Endothelial cell of umbilical vein (primary cell): ENCODE results near the gene UVSSA. TPM values are rescaled to one million over a fixed set of nuclear protein-coding genes. Genes with fewer than 3 reads are reported as not detected.

ENCODE experiments used
- BruUV-seq: library from RNA; stranded (reverse); fragments of 400-500 nt; replicated peaks from 2 replicates; lab custom pipeline; 2021; lab: Mats Ljungman, UMichigan
- CTCF ChIA-PET: fragments of 300-600, 350-600 bp; sonication (Branson Sonifier 250); formaldehyde crosslinking; loops from one replicate; lab custom pipeline; 2021; ENCODE audit warnings: antibody characterized with exemption, inconsistent platforms; lab: Charles Lee
- POLR2A ChIA-PET: fragments of 300-600, 350-600 bp; sonication (Branson Sonifier 250); formaldehyde crosslinking; loops from one replicate; lab custom pipeline; 2021; ENCODE audit warnings: antibody characterized with exemption, inconsistent platforms; lab: Charles Lee
- DNase-seq: peaks from one replicate; pipeline ENCODE4 v3.0.0-alpha.2; 2011; ENCODE audit warnings: low read depth, low spot score
- FAIRE-seq: peaks from 2 replicates; lab custom pipeline; 2011; peaks lifted over from hg19 to GRCh38; lab: Jason Lieb, UNC
- H2AFZ ChIP-seq: 2 replicates; pipeline ENCODE4 v1.6.0; 2012; ENCODE audit warnings: low read depth, low read length, control low read depth, inconsistent platforms
- H3K27ac ChIP-seq: 2 replicates; pipeline ENCODE4 v1.5.1; 2011; ENCODE audit warnings: low read depth, mild to moderate bottlenecking, control low read depth, low read length, moderate library complexity; ENCODE audit not compliant: insufficient read depth
- H3K27me3 ChIP-seq, 2 experiments: 2 replicates each; pipeline versions ENCODE4 v1.6.0 to v1.6.1; 2011; ENCODE audit warnings: low read length in 2 of 2, mixed read lengths in 1 of 2; ENCODE audit not compliant: control insufficient read depth in 2 of 2, insufficient read depth in 2 of 2
- H3K36me3 ChIP-seq, 2 experiments: 2 replicates in 1 of 2; 3 replicates in 1 of 2; pipeline ENCODE4 v1.5.1; 2011; ENCODE audit warnings: low read length in 2 of 2, mild to moderate bottlenecking in 1 of 2, moderate library complexity in 1 of 2; ENCODE audit not compliant: control insufficient read depth in 2 of 2, insufficient read depth in 2 of 2; ENCODE audit errors: extremely low read depth in 1 of 2
- H3K4me1 ChIP-seq: 3 replicates; pipeline ENCODE4 v1.5.1; 2011; ENCODE audit warnings: mild to moderate bottlenecking, low read length; ENCODE audit not compliant: control insufficient read depth, insufficient read depth; ENCODE audit errors: extremely low read depth
- H3K4me2 ChIP-seq: 2 replicates; pipeline ENCODE4 v1.6.1; 2011; ENCODE audit warnings: low read length, control low read depth, mixed read lengths; ENCODE audit not compliant: insufficient read depth
- H3K4me3 ChIP-seq, 3 experiments: fragments of 200-600 bp in 1 of 3; sonication (generic), shearing (Covaris generic) in 1 of 3; replicated peaks in 1 of 3; 2 replicates each; pipeline ENCODE4 v1.5.1; 2011 to 2016; ENCODE audit warnings: control low read depth in 3 of 3, low read length in 3 of 3, mild to moderate bottlenecking in 2 of 3, inconsistent platforms in 1 of 3, low read depth in 1 of 3, moderate library complexity in 1 of 3; ENCODE audit not compliant: insufficient read depth in 1 of 3
- H3K79me2 ChIP-seq: 2 replicates; pipeline ENCODE4 v1.6.0; 2012; ENCODE audit warnings: low read length, inconsistent platforms; ENCODE audit not compliant: control insufficient read depth, insufficient read depth
- H3K9ac ChIP-seq: replicated peaks from 2 replicates; pipeline ENCODE3; 2011; ENCODE audit warnings: low read length, control low read depth; ENCODE audit not compliant: insufficient read depth; ENCODE audit errors: extremely low read depth
- H3K9me1 ChIP-seq: replicated peaks from 3 replicates; pipeline ENCODE4 v1.6.0; 2011; ENCODE audit warnings: mild to moderate bottlenecking, low read length; ENCODE audit not compliant: control insufficient read depth, insufficient read depth; ENCODE audit errors: extremely low read depth
- H3K9me3 ChIP-seq: replicated peaks from 2 replicates; pipeline ENCODE4 v1.5.1; 2012; ENCODE audit warnings: low read length, inconsistent platforms; ENCODE audit not compliant: control insufficient read depth, insufficient read depth
- H4K20me1 ChIP-seq: replicated peaks from 2 replicates; pipeline ENCODE3; 2011; ENCODE audit warnings: mild to moderate bottlenecking, low read length; ENCODE audit not compliant: control insufficient read depth, insufficient read depth; ENCODE audit errors: extremely low read depth
- CTCF ChIP-seq, 2 donors: IDR thresholded peaks; 1 replicate in 1 of 2; 2 replicates in 1 of 2; pipeline ENCODE4 v1.5.1; 2011; ENCODE audit warnings: low read length in 2 of 2, mild to moderate bottlenecking in 2 of 2, moderate library complexity in 2 of 2, control low read depth in 1 of 2, inconsistent platforms in 1 of 2, low read depth in 1 of 2; ENCODE audit not compliant: insufficient read depth in 1 of 2; ENCODE audit errors: extremely low read depth in 1 of 2
- EZH2 ChIP-seq: IDR thresholded peaks from 2 replicates; pipeline ENCODE4 v1.6.1; 2012; ENCODE audit warnings: borderline replicate concordance, low read depth, mild to moderate bottlenecking, moderate library complexity, low read length, inconsistent platforms; ENCODE audit not compliant: severe bottlenecking
- FOS ChIP-seq: IDR thresholded peaks from 2 replicates; pipeline ENCODE4 v1.6.1; 2011; ENCODE audit warnings: mild to moderate bottlenecking, low read length, moderate library complexity, borderline replicate concordance; ENCODE audit not compliant: insufficient read depth
- GATA2 ChIP-seq: IDR thresholded peaks from 2 replicates; pipeline ENCODE4 v1.7.0; 2011; ENCODE audit warnings: low read depth, mild to moderate bottlenecking, moderate library complexity, mixed read lengths, low read length; ENCODE audit not compliant: insufficient read length, insufficient read depth
- JUN ChIP-seq: IDR thresholded peaks from 2 replicates; pipeline ENCODE4 v1.6.1; 2011; ENCODE audit warnings: borderline replicate concordance, low read depth; ENCODE audit not compliant: insufficient read length, insufficient read depth
- MAX ChIP-seq: IDR thresholded peaks from 2 replicates; pipeline ENCODE4 v1.6.1; 2011; ENCODE audit not compliant: insufficient read depth, insufficient read length
- MYC ChIP-seq: IDR thresholded peaks from one replicate; pipeline ENCODE4 v1.6.1; 2011; ENCODE audit warnings: mild to moderate bottlenecking, low read depth, low read length
- POLR2A ChIP-seq: IDR thresholded peaks from 2 replicates; pipeline ENCODE4 v1.6.1; 2012; ENCODE audit warnings: low read depth, mild to moderate bottlenecking, control low read depth, low read length
- POLR2AphosphoS5 ChIP-seq: IDR thresholded peaks from 2 replicates; pipeline ENCODE4 v1.6.1; 2012; ENCODE audit warnings: low read depth, mild to moderate bottlenecking, control low read depth, low read length, moderate library complexity; ENCODE audit not compliant: insufficient read depth
- dilution Hi-C: fragments of 300-500 bp; cut with MboI; formaldehyde crosslinking; loops from one replicate; pipeline ENCODE4 v1.15.0; 2019; ENCODE audit warnings: low sequenced_read_pairs; ENCODE audit not compliant: extremely low pct_ligation_motif_present
- intact Hi-C: fragments of 100-400 bp; cut with micrococcal nuclease; formaldehyde crosslinking; loops from one replicate; pipeline ENCODE4 v1.10.0; 2022
- polyA plus RNA-seq, 4 experiments: library from polyadenylated mRNA; depleted of rRNA in 3 of 4; stranded (reverse) in 3 of 4; unstranded in 1 of 4; fragments of >200 nt; gene quantifications; 2 replicates each; pipeline versions ENCODE4 v1.2.1 to v1.2.3, GENCODE V29; 2011 to 2012; ENCODE audit warnings: missing spikeins in 1 of 4
- total RNA-seq: library from RNA; stranded (reverse); gene quantifications from 2 replicates; pipeline ENCODE4 v1.2.3, GENCODE V29; 2021

UVSSA gene
- total and polyA plus RNA-seq, 2 donors (not counting 3 experiments of a cell fraction or from before 2014, with no cell fraction given) = 7.1 to 14.9 TPM

- Histone ChIP-seq H3K36me3 (peaks cover 6 to 36% of the 10 kb centered on the region in 2 experiments), H3K4me2 (no peak overlapping the region), H3K27me3 (no peaks in the 10 kb centered on the region), H3K79me2 (no peaks in the 10 kb centered on the region), H3K4me3 (no peak overlapping the region), H2AFZ (no peak overlapping the region), H3K27ac (no peak overlapping the region), H3K9ac (no peak overlapping the region), H3K9me1 (no peaks in the 10 kb centered on the region), H4K20me1 (no peaks in the 10 kb centered on the region), H3K4me1 (peaks cover 4% of the 10 kb centered on the region), H3K9me3 (no peaks in the 10 kb centered on the region)
- FAIRE-seq (no peak), DNase-seq (no peak)
- POLR2A ChIA-PET = interaction anchor here (0.7 kb wide), 1 partner anchor 23 kb away, joined by 5 read pairs; no protein-coding TSS in a partner anchor
- intact Hi-C loops = no loop called here
- no peak for TF ChIP-seq POLR2AphosphoS5
- no peak for TF ChIP-seq POLR2A
- no peak for TF ChIP-seq CTCF (IDR thresholded peaks at IDR 0.05; ENCODE audit: extremely low read depth in 1 of 2, insufficient read depth in 1 of 2, low read depth in 1 of 2, low read length in 2 of 2)
- TF ChIP-seq MAX = no peak
- TF ChIP-seq JUN = no peak
- no peak for TF ChIP-seq GATA2
- no peak for TF ChIP-seq FOS
- TF ChIP-seq MYC = no peak
- TF ChIP-seq EZH2 = no peak
- BruUV-seq = no TSS peak
- dilution Hi-C loops = no loop called here
- CTCF ChIA-PET = no interaction called here
Observed at GRCh38 chr4:1323280-1323634, 23.8 kb upstream of the UVSSA start.
